Stimulated activated naive CD8-positive, alpha-beta T cell treated with anti-CD3 and anti-CD28 coated beads, Interleukin-15, amount 100 ng/mL, for 72 hours (primary cell): ENCODE measurements around the gene NPFF.

Experiments used
- ATAC-seq: fragments of 150-1000 bp; cut with Tn5 transposase; 2 replicates; pipeline ENCODE4 v1.10.0; 2021; ENCODE audit warnings: mild to moderate bottlenecking, moderate library complexity
- DNase-seq, 2 donors: peaks; one replicate each; pipeline ENCODE4 v3.0.0; 2021 to 2022
- H3K27ac Mint-ChIP-seq, 2 donors: one replicate each; pipeline ENCODE4 v1.8.0; 2022; ENCODE audit warnings: mild to moderate bottlenecking in 2 of 2, mixed read lengths in 2 of 2, moderate library complexity in 2 of 2
- H3K27me3 Mint-ChIP-seq: one replicate; pipeline ENCODE4 v1.8.0; 2022; ENCODE audit warnings: mixed read lengths
- H3K4me1 Mint-ChIP-seq: one replicate; pipeline ENCODE4 v1.8.0; 2022; ENCODE audit warnings: mild to moderate bottlenecking, mixed read lengths
- H3K4me3 Mint-ChIP-seq, 2 donors: one replicate each; pipeline ENCODE4 v1.8.0; 2022; ENCODE audit warnings: mild to moderate bottlenecking in 2 of 2, mixed read lengths in 2 of 2, moderate library complexity in 1 of 2
- H3K9me3 Mint-ChIP-seq, 2 donors: one replicate each; pipeline ENCODE4 v1.8.0; 2022; ENCODE audit warnings: mixed read lengths in 2 of 2

Gene NPFF

DNA sequence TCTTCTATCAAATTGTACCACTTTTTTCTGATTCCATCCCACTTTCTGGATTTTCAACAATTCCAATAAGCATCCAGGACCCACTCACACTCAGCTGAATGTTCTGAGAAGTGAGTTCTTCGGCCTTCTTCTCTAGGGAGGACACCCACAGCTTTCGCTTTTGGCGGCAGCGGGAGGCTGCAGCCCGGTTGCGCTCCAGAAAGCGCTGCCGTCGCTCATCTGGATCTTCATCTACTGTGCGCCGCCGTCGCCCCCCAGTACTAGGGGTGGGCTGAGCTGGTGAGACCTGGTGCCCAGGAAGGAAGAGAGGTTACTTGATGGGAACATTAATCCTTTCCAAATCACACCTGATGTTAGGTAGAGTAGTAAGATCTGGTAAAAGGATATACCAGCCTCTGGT lies 17.2 kb upstream of the NPFF start:
- DNase-seq (no peak), ATAC-seq (no peak)
- Mint-ChIP-seq H3K4me1 (no peaks in the 10 kb centered on the region), H3K27ac (no peak overlapping the region), H3K27me3 (no peaks in the 10 kb centered on the region), H3K4me3 (no peak overlapping the region), H3K9me3 (no peaks in the 10 kb centered on the region)

DNA sequence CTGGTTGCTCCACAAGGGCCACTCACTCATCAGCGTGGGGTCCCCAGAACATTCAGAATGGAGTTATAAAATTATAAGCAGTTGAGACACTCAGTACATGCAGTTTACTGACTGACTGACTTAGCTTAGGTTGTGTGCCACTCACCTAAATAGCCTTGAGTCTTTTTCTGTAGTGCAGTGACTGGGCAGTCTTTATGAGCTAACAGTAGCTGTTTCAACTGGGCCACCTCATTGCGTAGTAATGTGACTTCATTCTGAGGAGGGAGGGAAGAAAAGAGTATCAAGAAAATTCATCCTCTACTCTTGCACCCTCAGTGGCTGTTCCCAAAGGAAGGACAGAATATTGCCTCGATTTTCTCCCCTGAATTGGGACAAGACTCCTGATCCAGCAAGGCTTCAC lies 15.8 kb upstream of the NPFF start:
- DNase-seq = no peak
- no peaks in the 10 kb centered on the region for H3K9me3 Mint-ChIP-seq
- no peaks in the 10 kb centered on the region for H3K27me3 Mint-ChIP-seq
- ATAC-seq = no peak
- H3K27ac Mint-ChIP-seq = no peak overlapping the region
- H3K4me3 Mint-ChIP-seq = no peak overlapping the region
- H3K4me1 Mint-ChIP-seq = no peaks in the 10 kb centered on the region

DNA sequence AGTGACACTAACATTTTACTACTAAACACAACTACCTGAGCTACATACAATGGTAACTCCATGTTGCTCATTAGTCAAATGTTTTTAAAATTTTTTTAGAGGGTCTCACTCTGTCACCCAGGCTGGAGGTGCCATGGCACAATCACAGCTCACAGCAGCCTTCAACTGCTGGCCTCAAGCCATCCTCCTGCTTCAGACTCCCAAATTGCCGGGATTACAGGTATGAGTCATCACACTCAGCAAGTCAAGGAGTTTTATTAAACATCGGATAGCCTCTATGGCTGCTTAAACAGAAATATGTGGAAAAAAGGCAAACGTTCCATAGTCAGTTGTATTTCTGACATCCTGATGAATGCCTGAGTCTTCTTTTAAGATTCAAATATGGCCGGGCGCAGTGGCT lies 11.1 kb upstream of the NPFF start:
- H3K27me3 Mint-ChIP-seq = no peaks in the 10 kb centered on the region
- no peak overlapping the region for H3K4me3 Mint-ChIP-seq
- DNase-seq = no peak
- ATAC-seq = no peak
- H3K9me3 Mint-ChIP-seq = no peaks in the 10 kb centered on the region
- no peak overlapping the region for H3K27ac Mint-ChIP-seq
- no peaks in the 10 kb centered on the region for H3K4me1 Mint-ChIP-seq

DNA sequence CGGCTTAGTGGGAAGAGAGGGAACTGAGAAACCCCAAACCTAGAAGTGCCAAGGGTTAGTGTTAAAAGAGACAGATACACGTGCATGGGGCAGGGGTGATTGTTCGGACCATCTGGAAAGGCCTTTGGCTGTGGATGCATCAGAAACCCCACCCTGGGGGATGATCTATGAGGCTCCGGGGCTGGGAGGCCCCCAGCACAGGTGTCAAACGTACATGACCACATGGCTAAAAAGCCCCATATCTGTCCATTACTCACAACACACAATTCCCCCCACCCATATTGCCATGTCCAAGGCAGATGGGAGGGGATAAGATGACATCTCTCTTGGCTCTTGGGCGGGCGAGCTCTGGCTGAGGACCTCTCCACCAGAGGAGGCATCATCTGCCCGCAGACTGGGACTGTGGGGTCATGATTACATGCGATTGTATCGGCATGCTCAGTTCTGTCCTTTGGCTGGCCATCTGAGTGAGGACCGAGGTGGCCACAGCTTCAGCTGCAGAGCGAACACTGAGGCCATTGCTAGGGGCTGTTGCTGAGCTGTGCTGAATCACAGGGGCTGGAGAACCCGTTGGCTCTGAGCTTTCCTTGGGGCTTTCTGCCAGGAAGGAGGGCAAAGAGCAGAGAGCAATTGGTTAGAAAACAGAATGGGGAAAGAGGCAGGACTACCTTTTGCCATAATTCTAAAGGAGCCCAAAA lies 9.6 kb upstream of the NPFF start:
- Mint-ChIP-seq H3K4me1 (no peaks in the 10 kb centered on the region), H3K4me3 (no peak overlapping the region), H3K27ac (no peak overlapping the region), H3K9me3 (no peaks in the 10 kb centered on the region), H3K27me3 (no peaks in the 10 kb centered on the region)
- ATAC-seq = no peak
- DNase-seq = no peak

DNA sequence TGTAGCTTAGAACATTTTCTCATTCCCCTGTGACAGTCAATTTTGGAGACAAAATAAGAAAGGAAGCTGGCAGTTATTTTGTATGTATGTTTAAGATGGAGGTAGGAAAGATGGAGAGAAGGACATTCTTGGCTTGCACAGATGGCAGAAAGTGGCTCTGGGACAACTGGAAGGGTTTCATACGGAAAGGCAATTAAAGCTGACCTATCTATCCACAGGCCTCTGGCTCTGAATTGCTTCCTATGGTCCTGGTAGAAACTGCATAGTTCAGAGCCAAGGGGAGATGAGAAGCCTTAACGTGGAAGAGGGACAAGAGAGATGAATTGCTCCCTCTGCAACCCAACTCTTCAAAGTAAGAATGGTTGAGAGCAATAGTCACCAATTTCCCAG lies 8.0 kb upstream of the NPFF start:
- no peak for DNase-seq
- H3K27ac Mint-ChIP-seq = no peak overlapping the region

DNA sequence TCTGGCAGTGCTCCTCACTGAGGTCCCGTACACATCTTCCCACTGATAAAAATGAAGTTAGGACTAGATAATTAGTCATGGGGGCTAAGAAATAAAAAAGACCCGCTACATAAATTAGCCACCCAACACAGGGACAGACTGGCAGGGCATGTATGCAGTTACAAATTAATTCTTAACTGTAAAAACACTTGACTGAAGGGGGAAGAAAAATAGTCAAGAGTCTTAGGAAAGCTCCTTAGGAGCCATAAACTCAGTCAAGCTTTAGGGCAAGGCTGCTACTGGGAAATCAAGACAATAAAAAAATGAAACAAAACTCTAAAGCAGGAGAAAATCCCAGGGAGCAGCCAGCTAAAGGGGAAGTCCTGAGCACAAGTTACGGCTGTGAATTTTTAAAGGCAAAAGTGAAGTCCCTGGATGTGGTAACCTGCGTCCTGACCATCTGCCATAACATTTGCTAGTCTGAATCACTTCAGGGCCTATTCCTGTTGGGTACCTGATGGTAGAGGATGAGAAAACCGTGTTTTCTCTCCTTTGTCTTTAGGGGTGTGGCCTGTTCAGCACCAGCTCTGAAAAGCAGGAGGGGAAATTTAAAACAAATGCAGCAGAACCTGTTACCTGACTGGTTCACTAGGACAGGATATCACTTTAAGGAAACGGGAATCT lies 7.5 kb upstream of the NPFF start:
- DNase-seq = no peak
- Mint-ChIP-seq H3K4me3 (no peak overlapping the region), H3K27me3 (no peaks in the 10 kb centered on the region), H3K4me1 (no peaks in the 10 kb centered on the region), H3K9me3 (no peaks in the 10 kb centered on the region), H3K27ac (peak overlapping the region in 1 of 2 donors; percentile 19)
- no peak for ATAC-seq

More for the DNA sequence above, 8.0 kb upstream of the NPFF start:
- Mint-ChIP-seq H3K4me1 (no peaks in the 10 kb centered on the region), H3K27me3 (no peaks in the 10 kb centered on the region), H3K4me3 (no peak overlapping the region), H3K9me3 (no peaks in the 10 kb centered on the region)
- ATAC-seq = no peak

DNA sequence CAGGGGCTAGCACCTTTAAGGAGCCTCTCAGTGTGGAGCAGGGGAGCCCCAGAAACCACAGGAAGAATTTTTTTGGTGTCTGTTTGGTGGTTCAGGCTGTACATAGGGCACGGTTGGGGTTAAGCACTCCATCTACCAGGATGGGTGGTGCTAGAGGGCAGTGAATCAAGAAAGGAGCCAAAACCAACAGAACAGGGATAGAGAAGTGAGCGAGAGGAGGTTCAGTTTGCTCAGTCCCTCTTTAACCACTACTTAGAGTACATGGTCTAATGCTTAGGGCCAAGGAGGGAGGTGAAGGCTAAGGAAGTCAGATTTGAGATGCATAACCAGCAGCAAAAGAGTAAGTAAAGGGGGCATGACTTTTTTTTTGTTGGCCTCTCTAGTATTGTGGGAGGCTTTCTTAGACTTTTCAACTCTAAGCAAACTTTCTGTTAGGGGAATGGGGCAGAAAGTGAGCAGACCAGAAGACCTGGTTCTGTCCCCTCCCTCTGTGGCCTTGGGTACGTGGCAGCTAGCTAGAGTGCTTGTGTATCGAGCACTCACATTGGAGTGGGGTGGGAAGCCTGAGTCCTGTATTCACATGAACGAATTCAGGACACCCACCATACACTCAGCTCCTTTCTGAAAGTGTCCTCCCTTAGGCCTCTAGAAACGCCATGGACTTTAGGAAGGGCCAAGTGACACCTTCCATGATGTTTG lies 6.6 kb upstream of the NPFF start:
- Mint-ChIP-seq H3K27me3 (no peaks in the 10 kb centered on the region), H3K9me3 (no peaks in the 10 kb centered on the region), H3K4me1 (peaks cover 2% of the 10 kb centered on the region), H3K27ac (peak overlapping the region in 1 of 2 donors; percentile 4), H3K4me3 (no peak overlapping the region)
- DNase-seq (no peak), ATAC-seq (no peak)

DNA sequence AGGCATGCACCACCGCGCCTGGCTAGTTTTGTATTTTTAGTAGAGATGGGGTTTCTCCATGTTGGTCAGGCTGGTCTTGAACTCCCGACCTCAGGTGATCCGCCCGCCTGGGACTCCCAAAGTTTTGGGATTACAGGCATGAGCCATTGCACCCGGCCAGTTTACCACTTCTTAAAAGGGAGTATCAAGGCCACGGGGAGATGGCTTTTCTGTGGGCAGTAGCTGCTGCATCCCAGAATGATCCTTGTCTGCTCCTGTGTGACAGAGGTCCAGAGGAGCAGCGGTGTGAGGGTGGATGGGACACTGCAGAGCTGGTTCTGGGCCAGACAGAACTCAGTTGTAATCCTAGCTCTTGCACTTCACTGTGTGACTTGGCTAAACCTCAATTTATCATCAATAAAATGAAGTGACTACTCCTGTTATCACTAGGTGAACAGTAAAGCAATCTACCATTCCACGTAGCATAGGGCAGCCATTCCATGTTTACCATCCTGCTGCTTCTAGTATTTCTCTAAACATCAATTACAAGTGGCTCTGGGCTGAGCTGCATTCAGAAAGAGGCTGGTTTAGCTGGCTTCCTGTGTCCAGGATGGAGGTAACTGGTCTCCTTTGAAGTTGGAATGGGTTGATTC lies 3.0 kb upstream of the NPFF start:
- Mint-ChIP-seq H3K4me1 (peaks cover 8% of the 10 kb centered on the region), H3K9me3 (no peaks in the 10 kb centered on the region), H3K27me3 (no peaks in the 10 kb centered on the region), H3K4me3 (no peak overlapping the region), H3K27ac (no peak overlapping the region)
- ATAC-seq (no peak), DNase-seq (no peak)

DNA sequence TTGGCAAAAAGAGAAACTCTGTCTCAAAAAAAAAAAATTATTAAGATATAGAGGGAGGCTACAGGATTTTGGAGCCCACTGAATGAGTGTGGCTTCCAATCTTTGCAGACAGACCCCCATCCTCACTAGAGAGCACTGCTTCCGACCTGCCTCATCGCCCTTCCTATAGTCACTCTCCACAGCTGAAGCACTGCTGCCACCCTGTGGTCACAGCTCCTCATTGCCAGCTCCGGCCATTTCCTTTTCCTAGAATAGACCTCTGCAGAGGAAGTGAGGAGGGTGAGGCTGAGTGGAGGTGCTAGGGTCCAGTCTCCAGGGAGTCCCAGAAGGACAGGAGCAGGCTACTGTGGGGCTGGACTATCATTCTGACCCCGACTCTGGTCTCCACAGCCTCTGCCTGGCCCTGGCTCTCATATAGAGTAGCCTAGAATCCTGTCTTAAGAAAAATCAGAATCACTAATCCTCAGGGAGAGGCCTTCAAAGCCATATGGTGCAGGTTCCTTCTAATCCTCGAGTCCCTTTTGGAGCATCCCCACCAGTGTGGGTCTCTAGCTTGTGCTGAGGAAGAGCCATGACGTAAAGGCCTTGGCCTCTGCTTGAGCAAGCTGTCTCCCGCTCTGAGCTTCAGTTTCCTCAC lies 1.4 kb upstream of the NPFF start:
- ATAC-seq (peak; percentile 96), DNase-seq (peak; percentile 80 to 85)
- Mint-ChIP-seq H3K4me1 (peaks cover 20% of the 10 kb centered on the region), H3K27ac (peak overlapping the region in 1 of 2 donors; percentile 72), H3K27me3 (no peaks in the 10 kb centered on the region), H3K4me3 (no peak overlapping the region), H3K9me3 (no peaks in the 10 kb centered on the region)

DNA sequence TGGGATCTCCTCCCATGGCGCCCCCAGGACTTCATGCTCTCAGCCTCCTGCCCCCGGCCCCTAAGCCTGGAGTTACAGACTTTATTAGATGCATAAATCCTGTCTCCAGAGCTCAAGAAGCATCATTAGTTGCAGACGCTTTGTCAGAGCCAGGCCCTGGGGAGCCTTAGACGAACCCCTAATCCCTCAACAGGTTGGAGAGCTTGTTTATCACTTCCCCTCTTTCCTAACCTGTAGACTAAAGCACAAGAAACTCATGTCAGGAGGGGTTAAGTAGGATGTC lies 260 bp upstream of the NPFF start:
- DNase-seq = no peak
- no peak overlapping the region for H3K4me3 Mint-ChIP-seq
- no peaks in the 10 kb centered on the region for H3K27me3 Mint-ChIP-seq
- peaks cover 25% of the 10 kb centered on the region for H3K4me1 Mint-ChIP-seq
- no peaks in the 10 kb centered on the region for H3K9me3 Mint-ChIP-seq
- H3K27ac Mint-ChIP-seq = peak overlapping the region in 1 of 2 donors; percentile 24
- no peak for ATAC-seq

DNA sequence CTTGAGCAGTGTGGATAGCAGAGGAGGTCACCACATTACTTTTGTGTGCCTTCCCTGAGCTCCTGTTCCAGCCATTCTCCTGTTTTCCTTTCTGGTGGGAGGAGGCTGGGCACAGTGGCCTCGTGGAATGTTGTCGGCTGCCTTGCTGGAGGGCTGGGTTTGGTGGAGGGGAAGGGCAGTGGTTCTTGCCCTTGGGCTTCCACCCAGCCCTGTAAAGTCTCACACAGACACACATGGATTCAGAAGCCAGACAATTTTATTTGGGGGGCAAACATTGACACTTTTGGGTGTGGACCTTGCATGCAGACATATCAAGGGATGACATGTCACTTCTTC lies 866 bp downstream of the NPFF start:
- no peaks in the 10 kb centered on the region for H3K9me3 Mint-ChIP-seq
- H3K4me3 Mint-ChIP-seq = no peak overlapping the region
- no peaks in the 10 kb centered on the region for H3K27me3 Mint-ChIP-seq
- ATAC-seq = no peak
- H3K27ac Mint-ChIP-seq = no peak overlapping the region
- DNase-seq = no peak
- H3K4me1 Mint-ChIP-seq = peaks cover 35% of the 10 kb centered on the region

DNA sequence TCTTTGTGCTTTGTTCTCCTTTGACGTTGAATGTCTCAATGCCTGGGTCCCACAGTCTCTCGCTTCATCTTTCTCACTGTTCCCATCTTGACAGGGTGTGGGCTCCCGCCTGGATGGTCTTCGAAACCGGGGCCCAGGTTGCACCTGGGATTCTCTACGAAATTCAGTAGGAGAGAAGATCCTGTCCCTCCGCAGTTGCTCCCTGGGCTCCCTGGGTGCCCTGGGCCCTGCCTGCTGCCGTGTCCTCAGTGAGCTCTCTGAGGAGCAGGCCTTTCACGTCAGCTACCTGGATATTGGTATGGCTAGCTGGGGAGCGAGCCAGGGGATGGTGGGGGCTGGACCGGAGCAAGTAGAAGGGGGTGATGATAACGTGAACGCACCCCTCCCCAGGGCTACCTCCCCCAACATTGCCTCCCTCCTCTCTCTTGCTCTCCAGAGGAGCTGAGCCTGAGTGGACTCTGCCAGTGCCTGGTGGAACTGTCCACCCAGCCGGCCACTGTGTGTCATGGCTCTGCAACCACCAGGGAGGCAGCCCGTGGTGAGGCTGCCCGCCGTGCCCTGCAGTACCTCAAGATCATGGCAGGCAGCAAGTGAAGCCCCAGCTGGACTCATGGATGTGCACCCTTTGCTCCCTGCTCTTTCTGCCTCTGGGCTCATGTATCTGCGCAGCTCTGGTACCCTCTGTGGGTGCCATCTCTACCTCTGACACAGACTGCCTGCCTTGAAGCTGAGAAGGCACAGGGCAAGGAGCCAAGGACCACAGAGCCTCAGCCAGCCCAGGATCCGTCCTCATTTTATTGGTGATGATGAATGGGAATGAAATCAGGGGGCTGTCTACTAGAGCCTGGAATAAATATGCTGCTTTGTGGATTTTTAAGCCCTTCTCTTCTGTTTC lies 1.5 kb downstream of the NPFF start:
- no peak for DNase-seq
- no peaks in the 10 kb centered on the region for H3K9me3 Mint-ChIP-seq
- H3K4me3 Mint-ChIP-seq = peak overlapping the region in 1 of 2 donors; percentile 8

DNA sequence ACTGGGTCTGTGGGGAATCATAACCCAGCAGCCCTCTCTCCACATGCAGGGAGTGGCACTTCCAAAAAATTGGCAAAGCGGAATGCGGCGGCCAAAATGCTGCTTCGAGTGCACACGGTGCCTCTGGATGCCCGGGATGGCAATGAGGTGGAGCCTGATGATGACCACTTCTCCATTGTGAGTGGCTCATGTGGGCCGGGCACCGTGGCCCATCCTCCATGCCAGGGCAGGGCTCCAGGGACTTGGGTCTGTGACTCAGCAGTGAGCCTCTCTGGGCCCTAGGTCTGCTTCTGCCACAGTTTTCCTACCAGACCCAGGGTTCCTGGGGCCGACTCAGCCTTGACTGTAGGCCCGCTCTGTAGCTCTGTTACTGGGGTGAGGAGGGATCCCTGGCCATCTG lies 2.2 kb downstream of the NPFF start:
- Mint-ChIP-seq H3K9me3 (no peaks in the 10 kb centered on the region), H3K27me3 (no peaks in the 10 kb centered on the region), H3K27ac (peak overlapping the region in 1 of 2 donors; percentile 95), H3K4me1 (peaks cover 38% of the 10 kb centered on the region), H3K4me3 (no peak overlapping the region)
- DNase-seq = no peak
- ATAC-seq = no peak

More for the DNA sequence above, 1.5 kb downstream of the NPFF start:
- peak overlapping the region in 1 of 2 donors; percentile 74 for H3K27ac Mint-ChIP-seq
- no peak for ATAC-seq
- no peaks in the 10 kb centered on the region for H3K27me3 Mint-ChIP-seq
- peaks cover 35% of the 10 kb centered on the region for H3K4me1 Mint-ChIP-seq

DNA sequence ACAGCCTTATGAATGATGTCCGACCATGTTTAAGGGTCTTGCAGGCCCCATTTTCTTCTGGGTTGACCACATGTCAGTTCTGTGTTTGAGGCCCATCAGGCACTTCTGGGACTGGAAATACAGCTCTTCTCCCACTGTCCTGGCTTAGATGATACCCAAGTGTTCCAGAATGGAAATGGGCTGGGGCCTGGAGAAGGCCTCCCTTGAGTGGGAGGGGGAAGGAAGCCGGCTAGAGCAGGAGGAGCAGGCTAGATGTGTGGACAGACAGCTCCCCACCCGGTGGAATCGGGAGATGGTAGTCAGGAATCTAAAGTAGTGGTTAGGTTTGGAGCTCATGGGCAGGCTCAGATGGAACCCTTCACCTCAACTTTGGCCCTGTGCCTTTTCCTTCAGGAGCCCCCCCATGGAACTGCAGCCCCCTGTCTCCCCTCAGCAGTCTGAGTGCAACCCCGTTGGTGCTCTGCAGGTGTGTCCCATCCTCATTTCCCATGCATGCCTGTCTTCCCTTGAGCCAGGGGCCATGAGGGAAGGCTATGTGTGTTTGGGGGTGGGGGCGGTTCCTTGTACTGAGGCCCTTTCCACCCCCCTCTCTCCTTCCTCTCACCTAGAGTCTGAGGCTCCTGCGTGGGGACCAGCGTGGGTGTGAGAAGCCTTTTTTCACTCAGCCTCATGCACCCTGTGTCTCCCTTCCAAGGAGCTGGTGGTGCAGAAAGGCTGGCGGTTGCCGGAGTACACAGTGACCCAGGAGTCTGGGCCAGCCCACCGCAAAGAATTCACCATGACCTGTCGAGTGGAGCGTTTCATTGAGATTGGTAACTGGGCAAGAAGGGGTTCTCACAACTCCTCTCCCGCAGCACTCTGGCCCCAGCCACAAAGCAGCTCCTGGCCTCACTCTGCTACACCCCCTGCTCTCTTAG lies 3.0 kb downstream of the NPFF start:
- Mint-ChIP-seq H3K27me3 (no peaks in the 10 kb centered on the region), H3K4me1 (peaks cover 43% of the 10 kb centered on the region), H3K4me3 (no peak overlapping the region), H3K9me3 (no peaks in the 10 kb centered on the region), H3K27ac (peak overlapping the region; percentile 40 to 95)
- ATAC-seq (no peak), DNase-seq (no peak)
